ENCODE data around the gene PLK1.

DNA sequence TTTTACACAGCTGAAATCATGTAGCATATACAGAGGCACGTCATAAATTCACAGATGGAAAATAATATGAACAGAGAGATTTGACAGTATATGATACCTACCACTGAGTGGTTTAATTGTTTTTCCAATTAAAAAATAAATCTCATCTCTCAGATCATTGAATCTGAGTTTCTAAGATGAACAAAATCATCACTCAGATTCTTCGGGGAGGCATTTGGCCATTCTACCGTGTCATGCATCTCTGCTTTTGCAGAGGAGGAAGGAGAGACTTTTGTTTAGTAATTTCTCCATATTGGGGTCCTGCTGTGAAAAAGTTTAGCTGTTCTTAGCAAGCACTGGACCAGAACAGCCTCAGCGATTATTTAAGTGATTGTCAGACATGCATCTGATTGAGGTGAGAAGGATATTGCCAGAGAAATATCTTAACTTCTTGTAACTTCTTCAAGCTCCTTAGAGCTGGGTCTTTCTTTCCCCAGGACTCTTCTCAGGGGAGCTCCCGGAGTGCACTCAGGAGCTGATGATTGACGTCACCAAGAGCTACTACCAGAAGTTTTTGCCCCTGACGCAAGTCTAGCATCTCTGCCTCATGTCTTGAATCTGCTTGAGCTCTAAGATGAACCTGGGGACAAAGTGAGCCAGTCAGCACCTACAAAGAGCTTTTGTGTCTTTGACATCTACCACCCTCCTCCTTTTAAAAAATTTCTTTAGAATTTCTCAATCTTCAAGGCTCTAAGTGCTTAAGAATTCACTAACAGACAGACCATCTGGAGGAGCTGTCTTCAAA lies 11.9 kb upstream of the PLK1 start:
- TF ChIP-seq SUZ12 (IDR thresholded peaks at IDR 0.05; ENCODE audit: extremely low read depth, insufficient read depth, insufficient read length) (no peak), ZNF274 (IDR thresholded peaks at IDR 0.05; ENCODE audit: low read depth, low read length) (no peak), YY1 (IDR thresholded peaks at IDR 0.05; ENCODE audit: insufficient read depth, insufficient read length) (no peak)

Data from NT2/D1 (cell line).